Body of pancreas (tissue), 4 donors: ENCODE measurements around the gene PARP12.

ENCODE experiments used
- POLR2A ChIP-seq, 3 donors: fragments of 450-650 bp; IDR thresholded peaks; one replicate each; pipeline ENCODE4 v1.6.1; 2016; ENCODE audit warnings: antibody characterized with exemption in 3 of 3, mild to moderate bottlenecking in 2 of 3
- TF ChIP-seq, protein P1 (sequence below), 7 experiments: fragments of 450-650 bp in 4 of 7; fragments of 200-600 bp in 3 of 7; sonication (generic) in 3 of 7; IDR thresholded peaks; one replicate each; pipeline ENCODE4 v1.5.1; 2016 to 2019; ENCODE audit warnings: antibody characterized with exemption in 7 of 7

DNA sequence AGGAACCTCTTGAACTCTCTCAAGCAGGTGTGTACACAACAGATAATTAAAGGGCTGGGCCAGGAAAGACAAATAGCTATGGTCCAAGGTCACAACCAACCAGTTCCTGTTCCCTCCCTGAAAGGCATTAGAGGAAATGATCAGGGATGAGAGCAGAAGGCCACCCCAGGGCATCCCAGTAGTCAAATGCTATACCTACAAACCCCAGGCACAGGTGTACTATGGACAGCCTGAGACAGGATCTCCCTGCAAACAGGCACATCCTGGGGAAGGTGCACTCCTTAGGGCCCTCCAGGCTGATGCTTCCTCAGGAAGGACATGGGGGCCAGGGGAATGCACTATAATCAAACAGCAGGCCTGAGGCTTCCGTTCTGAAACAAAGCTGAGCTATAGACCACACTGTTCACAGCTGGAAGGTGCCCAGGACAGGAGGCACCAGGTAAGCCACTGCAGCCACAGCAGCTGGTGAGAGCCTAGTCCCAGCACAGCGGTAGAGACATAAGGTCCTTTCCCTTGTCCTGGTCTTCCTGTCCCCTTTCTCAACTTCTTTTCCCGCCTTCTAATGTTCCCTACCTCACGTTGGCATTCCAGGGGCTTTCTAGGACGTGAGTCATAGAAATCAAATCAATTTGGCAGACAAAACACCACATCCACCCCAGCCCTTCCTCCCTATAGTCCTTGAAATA, 13.3 kb downstream of the PARP12 start:
- TF ChIP-seq POLR2A (IDR thresholded peaks at IDR 0.05): no peak
- TF ChIP-seq, protein P1, sequence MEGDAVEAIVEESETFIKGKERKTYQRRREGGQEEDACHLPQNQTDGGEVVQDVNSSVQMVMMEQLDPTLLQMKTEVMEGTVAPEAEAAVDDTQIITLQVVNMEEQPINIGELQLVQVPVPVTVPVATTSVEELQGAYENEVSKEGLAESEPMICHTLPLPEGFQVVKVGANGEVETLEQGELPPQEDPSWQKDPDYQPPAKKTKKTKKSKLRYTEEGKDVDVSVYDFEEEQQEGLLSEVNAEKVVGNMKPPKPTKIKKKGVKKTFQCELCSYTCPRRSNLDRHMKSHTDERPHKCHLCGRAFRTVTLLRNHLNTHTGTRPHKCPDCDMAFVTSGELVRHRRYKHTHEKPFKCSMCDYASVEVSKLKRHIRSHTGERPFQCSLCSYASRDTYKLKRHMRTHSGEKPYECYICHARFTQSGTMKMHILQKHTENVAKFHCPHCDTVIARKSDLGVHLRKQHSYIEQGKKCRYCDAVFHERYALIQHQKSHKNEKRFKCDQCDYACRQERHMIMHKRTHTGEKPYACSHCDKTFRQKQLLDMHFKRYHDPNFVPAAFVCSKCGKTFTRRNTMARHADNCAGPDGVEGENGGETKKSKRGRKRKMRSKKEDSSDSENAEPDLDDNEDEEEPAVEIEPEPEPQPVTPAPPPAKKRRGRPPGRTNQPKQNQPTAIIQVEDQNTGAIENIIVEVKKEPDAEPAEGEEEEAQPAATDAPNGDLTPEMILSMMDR (IDR thresholded peaks at IDR 0.05): no peak
